HCT116 (cell line): ENCODE results near the gene MRPL9.

ENCODE experiments used
- EZH2phosphoT487 ChIP-seq: fragments of 200-600 bp; IDR thresholded peaks from 2 replicates; pipeline ENCODE4 v1.6.1; 2018; ENCODE audit warnings: antibody characterized with exemption, borderline replicate concordance
- POLR2AphosphoS5 ChIP-seq: IDR thresholded peaks from 2 replicates; pipeline ENCODE4 v1.6.1; 2011; ENCODE audit warnings: mild to moderate bottlenecking, low read depth, low read length, moderate library complexity
- TF ChIP-seq, protein P1 (sequence below), 3 experiments: fragments of 200-600 bp in 1 of 3; sonication (generic) in 1 of 3; IDR thresholded peaks in 2 of 3; conservative IDR thresholded peaks in 1 of 3; 2 replicates each; pipeline ENCODE4 v1.5.1; 2012 to 2017; ENCODE audit warnings: low read depth in 2 of 3, low read length in 2 of 3, antibody characterized with exemption in 1 of 3, borderline replicate concordance in 1 of 3, control low read depth in 1 of 3, mild to moderate bottlenecking in 1 of 3, mixed read lengths in 1 of 3, mixed run types in 1 of 3, moderate library complexity in 1 of 3; ENCODE audit not compliant: insufficient read depth in 1 of 3

DNA sequence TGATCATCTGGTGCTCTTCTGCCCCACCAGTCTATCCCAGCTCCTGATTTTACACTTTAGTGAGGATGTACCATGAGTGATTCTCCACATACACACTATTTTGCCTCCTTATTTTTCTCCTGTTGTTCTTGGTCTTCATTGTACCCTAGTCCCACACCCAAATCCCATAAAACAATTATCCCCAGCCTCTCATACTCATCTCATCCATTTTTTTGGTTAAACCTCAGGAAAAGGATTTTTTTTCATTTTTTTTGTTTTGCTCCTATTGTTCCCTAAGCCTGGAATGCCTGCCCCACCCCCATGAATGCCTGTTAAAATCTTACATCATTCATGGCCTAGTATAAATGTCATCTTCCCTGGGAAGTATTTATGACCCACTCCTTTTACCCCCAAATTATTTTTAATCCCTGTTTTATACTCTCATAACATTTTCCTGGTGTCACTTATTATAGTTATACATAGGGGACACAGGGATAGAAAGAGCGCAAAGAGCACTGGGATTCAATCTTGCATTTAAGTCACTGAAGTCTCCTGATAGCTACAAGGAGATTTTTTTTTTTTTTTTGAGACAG, 46.8 kb upstream of the MRPL9 start:
- TF ChIP-seq, protein P1, sequence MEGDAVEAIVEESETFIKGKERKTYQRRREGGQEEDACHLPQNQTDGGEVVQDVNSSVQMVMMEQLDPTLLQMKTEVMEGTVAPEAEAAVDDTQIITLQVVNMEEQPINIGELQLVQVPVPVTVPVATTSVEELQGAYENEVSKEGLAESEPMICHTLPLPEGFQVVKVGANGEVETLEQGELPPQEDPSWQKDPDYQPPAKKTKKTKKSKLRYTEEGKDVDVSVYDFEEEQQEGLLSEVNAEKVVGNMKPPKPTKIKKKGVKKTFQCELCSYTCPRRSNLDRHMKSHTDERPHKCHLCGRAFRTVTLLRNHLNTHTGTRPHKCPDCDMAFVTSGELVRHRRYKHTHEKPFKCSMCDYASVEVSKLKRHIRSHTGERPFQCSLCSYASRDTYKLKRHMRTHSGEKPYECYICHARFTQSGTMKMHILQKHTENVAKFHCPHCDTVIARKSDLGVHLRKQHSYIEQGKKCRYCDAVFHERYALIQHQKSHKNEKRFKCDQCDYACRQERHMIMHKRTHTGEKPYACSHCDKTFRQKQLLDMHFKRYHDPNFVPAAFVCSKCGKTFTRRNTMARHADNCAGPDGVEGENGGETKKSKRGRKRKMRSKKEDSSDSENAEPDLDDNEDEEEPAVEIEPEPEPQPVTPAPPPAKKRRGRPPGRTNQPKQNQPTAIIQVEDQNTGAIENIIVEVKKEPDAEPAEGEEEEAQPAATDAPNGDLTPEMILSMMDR (IDR thresholded peaks at IDR 0.05 in 2 of 3, conservative IDR thresholded peaks at IDR 0.05 in 1 of 3; ENCODE audit: borderline replicate concordance in 1 of 3, insufficient read depth in 1 of 3, low read depth in 2 of 3, low read length in 2 of 3) = no peak
- TF ChIP-seq POLR2AphosphoS5 = no peak
- no peak for TF ChIP-seq EZH2phosphoT487
